DND-41 (cell line): Measurements from ENCODE around the gene KCNG2.

Source experiments
- ATAC-seq: fragments of 200-7000 bp; cut with Tn5 transposase; 3 replicates; pipeline ENCODE4 v1.9.1; 2021; ENCODE audit warnings: low read depth; ENCODE audit not compliant: insufficient read depth
- DNase-seq: peaks from one replicate; pipeline ENCODE4 v3.0.0-alpha.2; 2020
- H2AFZ ChIP-seq: 2 replicates; pipeline ENCODE4 v1.6.0; 2012; ENCODE audit warnings: low read depth, low read length
- H3K27ac ChIP-seq: 2 replicates; pipeline ENCODE4 v1.5.1; 2012; ENCODE audit warnings: low read length, inconsistent platforms
- H3K27me3 ChIP-seq: fragments of 200-600 bp; sonication (generic); 2 replicates; pipeline ENCODE4 v1.6.0; 2012; ENCODE audit warnings: low read length, mild to moderate bottlenecking, inconsistent platforms; ENCODE audit not compliant: insufficient read depth, poor library complexity
- H3K36me3 ChIP-seq: 2 replicates; pipeline ENCODE4 v1.5.1; 2012; ENCODE audit warnings: low read length, inconsistent platforms; ENCODE audit not compliant: insufficient read depth
- H3K4me1 ChIP-seq: 2 replicates; pipeline ENCODE4 v1.5.1; 2012; ENCODE audit warnings: mild to moderate bottlenecking, low read length; ENCODE audit not compliant: insufficient read depth
- H3K4me2 ChIP-seq: 2 replicates; pipeline ENCODE4 v1.6.0; 2012; ENCODE audit warnings: mild to moderate bottlenecking, moderate library complexity, low read length, inconsistent platforms; ENCODE audit not compliant: insufficient read depth
- H3K4me3 ChIP-seq, 2 experiments: fragments of 200-600 bp in 1 of 2; shearing (Covaris generic) in 1 of 2; 2 replicates each; pipeline ENCODE4 v1.5.1; 2012 to 2016; ENCODE audit warnings: inconsistent platforms in 2 of 2, low read length in 2 of 2, mild to moderate bottlenecking in 2 of 2, low read depth in 1 of 2, moderate library complexity in 1 of 2
- H3K79me2 ChIP-seq: 2 replicates; pipeline ENCODE4 v1.6.0; 2012; ENCODE audit warnings: low read length, inconsistent platforms; ENCODE audit not compliant: insufficient read depth
- H3K9ac ChIP-seq: 2 replicates; pipeline ENCODE4 v1.6.0; 2012; ENCODE audit warnings: low read depth, mild to moderate bottlenecking, inconsistent platforms, low read length, moderate library complexity
- H3K9me3 ChIP-seq: 2 replicates; pipeline ENCODE4 v1.5.1; 2012; ENCODE audit warnings: low read length, moderate library complexity, mild to moderate bottlenecking, inconsistent platforms; ENCODE audit not compliant: insufficient read depth, severe bottlenecking
- H4K20me1 ChIP-seq: 2 replicates; pipeline ENCODE4 v1.6.0; 2012; ENCODE audit warnings: low read length; ENCODE audit not compliant: insufficient read depth
- CTCF ChIP-seq: IDR thresholded peaks from 2 replicates; pipeline ENCODE4 v1.5.1; 2012; ENCODE audit warnings: borderline replicate concordance, low read length, moderate library complexity, mild to moderate bottlenecking; ENCODE audit not compliant: poor library complexity, severe bottlenecking; ENCODE audit errors: extremely low read depth
- EZH2 ChIP-seq: IDR thresholded peaks from 3 replicates; pipeline ENCODE4 v1.6.1; 2012; ENCODE audit warnings: borderline replicate concordance, low read depth, mild to moderate bottlenecking, moderate library complexity, low read length, inconsistent platforms; ENCODE audit not compliant: severe bottlenecking

Gene KCNG2

DNA sequence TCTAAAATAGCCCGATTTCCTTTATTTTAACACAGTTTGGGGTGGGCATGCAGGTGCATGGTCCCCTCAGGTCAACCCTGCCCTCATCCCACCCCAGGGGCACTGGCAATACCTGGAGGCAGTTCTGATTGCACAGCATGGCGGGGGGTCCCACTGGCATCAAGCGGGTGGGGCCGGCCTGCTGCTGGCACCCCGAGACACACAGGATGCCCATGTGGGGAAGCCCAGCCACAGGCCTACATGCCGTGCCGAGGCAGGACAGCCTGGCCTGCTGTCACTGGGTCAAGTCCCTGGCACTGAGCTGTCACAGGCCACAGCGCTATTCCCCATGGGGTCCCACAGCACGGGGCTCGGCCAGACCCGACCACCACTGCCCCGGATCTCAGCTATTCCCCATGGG is 11.9 kb upstream of the KCNG2 start:
- Histone ChIP-seq H3K4me2 (no peak overlapping the region), H3K27me3 (no peaks in the 10 kb centered on the region), H3K9ac (no peak overlapping the region), H3K4me3 (no peak overlapping the region), H3K4me1 (no peaks in the 10 kb centered on the region), H3K27ac (no peak overlapping the region), H3K79me2 (no peaks in the 10 kb centered on the region), H3K9me3 (no peaks in the 10 kb centered on the region), H3K36me3 (no peaks in the 10 kb centered on the region), H2AFZ (no peak overlapping the region), H4K20me1 (no peaks in the 10 kb centered on the region)
- TF ChIP-seq CTCF (no peak), EZH2 (no peak)
- no peak for DNase-seq
- ATAC-seq = no peak

- H3K9ac ChIP-seq = no peak overlapping the region
- no peaks in the 10 kb centered on the region for H4K20me1 ChIP-seq
- no peak overlapping the region for H2AFZ ChIP-seq
- H3K4me2 ChIP-seq = no peak overlapping the region
- no peak overlapping the region for H3K27ac ChIP-seq
- H3K36me3 ChIP-seq = no peaks in the 10 kb centered on the region
- no peaks in the 10 kb centered on the region for H3K79me2 ChIP-seq
- no peak for TF ChIP-seq CTCF
- H3K27me3 ChIP-seq = no peaks in the 10 kb centered on the region
- ATAC-seq (no peak), DNase-seq (no peak)
- H3K9me3 ChIP-seq = no peaks in the 10 kb centered on the region
- H3K4me3 ChIP-seq = no peak overlapping the region
- no peaks in the 10 kb centered on the region for H3K4me1 ChIP-seq
Observed at GRCh38 chr18:79786304-79786703, 11.4 kb upstream of the KCNG2 start.

GRCh38 chr18:79786786-79787526 is 10.8 kb upstream of the KCNG2 start:
- no peaks in the 10 kb centered on the region for H4K20me1 ChIP-seq
- no peak for ATAC-seq
- no peaks in the 10 kb centered on the region for H3K4me1 ChIP-seq
- no peak for DNase-seq
- no peak overlapping the region for H2AFZ ChIP-seq
- H3K27ac ChIP-seq = no peak overlapping the region
- no peaks in the 10 kb centered on the region for H3K27me3 ChIP-seq
- no peak for TF ChIP-seq CTCF
- TF ChIP-seq EZH2 = no peak
- H3K9ac ChIP-seq = no peak overlapping the region
- no peaks in the 10 kb centered on the region for H3K79me2 ChIP-seq
- no peak overlapping the region for H3K4me3 ChIP-seq
- no peaks in the 10 kb centered on the region for H3K9me3 ChIP-seq
- H3K4me2 ChIP-seq = no peak overlapping the region
- H3K36me3 ChIP-seq = no peaks in the 10 kb centered on the region

DNA sequence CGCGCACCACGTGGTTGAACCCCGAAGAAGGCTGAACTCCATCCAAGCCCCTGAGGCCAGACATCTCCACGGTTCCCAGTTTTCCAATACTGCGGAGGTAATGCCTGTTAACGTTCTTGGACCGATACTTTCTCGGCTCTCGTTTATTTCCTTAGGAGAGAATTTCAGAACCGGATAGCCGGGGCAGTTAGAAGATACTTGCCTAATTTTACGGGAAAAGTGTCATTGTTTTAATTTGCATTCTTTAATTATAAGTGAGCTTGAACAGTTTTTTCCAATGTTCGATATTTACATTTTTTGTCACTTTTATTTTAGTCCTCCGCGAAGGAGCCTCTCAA is 10.2 kb upstream of the KCNG2 start:
- Histone ChIP-seq H2AFZ (no peak overlapping the region), H3K27me3 (no peaks in the 10 kb centered on the region), H3K27ac (no peak overlapping the region), H3K4me1 (no peaks in the 10 kb centered on the region), H4K20me1 (no peaks in the 10 kb centered on the region), H3K9me3 (no peaks in the 10 kb centered on the region), H3K9ac (no peak overlapping the region), H3K79me2 (no peaks in the 10 kb centered on the region), H3K4me2 (no peak overlapping the region), H3K36me3 (no peaks in the 10 kb centered on the region), H3K4me3 (no peak overlapping the region)
- ATAC-seq = no peak
- no peak for DNase-seq
- TF ChIP-seq CTCF (no peak), EZH2 (no peak)
